ENCODE results near the gene HLCS.
A peak's percentile ranks its signal among the peaks of the same experiment; 100 is the strongest.

HLCS gene

DNA sequence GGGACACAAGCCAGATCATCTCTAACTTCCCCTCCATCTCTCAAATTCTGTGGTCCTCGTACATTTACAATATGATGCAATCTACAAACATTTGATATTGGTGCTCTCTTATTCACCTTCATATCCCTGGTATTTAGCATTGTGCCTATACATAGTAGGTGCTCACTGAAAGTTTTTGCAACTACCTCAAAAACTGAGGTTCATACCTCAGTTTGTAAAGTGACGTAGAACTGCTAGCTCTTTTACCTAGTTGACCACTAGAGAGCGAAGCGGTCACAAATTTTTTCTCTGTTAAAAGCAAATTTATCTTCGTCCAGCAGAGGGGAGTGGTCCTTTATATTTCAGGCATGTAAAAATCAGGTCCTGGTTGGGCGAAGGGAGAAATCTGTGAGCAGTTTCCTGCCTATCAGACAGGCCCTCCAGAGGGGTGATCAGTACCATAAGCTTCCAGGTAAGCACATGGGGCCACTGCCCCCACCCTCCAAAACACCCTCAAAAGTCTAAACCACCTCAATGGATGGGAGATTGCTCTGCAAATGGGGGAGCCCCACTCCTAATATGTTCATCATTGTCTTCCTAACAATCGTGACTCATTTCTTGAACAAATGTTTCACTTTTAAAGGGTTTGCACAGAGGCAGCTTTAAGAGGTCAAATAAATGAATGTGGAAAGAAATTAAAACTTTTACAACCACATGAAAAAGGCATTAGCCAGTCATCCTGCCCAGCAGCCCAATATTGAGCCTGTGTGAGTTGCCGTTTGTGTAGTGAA is 10.6 kb upstream of the HLCS start (continued):
- TF ChIP-seq, protein P1, sequence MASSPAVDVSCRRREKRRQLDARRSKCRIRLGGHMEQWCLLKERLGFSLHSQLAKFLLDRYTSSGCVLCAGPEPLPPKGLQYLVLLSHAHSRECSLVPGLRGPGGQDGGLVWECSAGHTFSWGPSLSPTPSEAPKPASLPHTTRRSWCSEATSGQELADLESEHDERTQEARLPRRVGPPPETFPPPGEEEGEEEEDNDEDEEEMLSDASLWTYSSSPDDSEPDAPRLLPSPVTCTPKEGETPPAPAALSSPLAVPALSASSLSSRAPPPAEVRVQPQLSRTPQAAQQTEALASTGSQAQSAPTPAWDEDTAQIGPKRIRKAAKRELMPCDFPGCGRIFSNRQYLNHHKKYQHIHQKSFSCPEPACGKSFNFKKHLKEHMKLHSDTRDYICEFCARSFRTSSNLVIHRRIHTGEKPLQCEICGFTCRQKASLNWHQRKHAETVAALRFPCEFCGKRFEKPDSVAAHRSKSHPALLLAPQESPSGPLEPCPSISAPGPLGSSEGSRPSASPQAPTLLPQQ (tag by site-specific recombination; IDR thresholded peaks at IDR 0.05) = peak; percentile 38; the same call in 1 of the 2 replicates
- TF ChIP-seq ZNF660 (tag by site-specific recombination; IDR thresholded peaks at IDR 0.05) = peak; percentile 54; the same call in 1 of the 2 replicates
- TF ChIP-seq ZNF596 (tag by site-specific recombination; IDR thresholded peaks at IDR 0.05) = no peak
- no peak for TF ChIP-seq ZNF366 (tag by site-specific recombination; conservative IDR thresholded peaks at IDR 0.05)
- TF ChIP-seq, protein P2, sequence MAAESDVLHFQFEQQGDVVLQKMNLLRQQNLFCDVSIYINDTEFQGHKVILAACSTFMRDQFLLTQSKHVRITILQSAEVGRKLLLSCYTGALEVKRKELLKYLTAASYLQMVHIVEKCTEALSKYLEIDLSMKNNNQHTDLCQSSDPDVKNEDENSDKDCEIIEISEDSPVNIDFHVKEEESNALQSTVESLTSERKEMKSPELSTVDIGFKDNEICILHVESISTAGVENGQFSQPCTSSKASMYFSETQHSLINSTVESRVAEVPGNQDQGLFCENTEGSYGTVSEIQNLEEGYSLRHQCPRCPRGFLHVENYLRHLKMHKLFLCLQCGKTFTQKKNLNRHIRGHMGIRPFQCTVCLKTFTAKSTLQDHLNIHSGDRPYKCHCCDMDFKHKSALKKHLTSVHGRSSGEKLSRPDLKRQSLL (tag by site-specific recombination; IDR thresholded peaks at IDR 0.05) = no peak
- peak; percentile 76 for TF ChIP-seq ZNF654 (tag by site-specific recombination; IDR thresholded peaks at IDR 0.05; ENCODE audit: low read depth)
- no peak for TF ChIP-seq ZNF658 (tag by site-specific recombination; IDR thresholded peaks at IDR 0.05)
- TF ChIP-seq, protein P3, sequence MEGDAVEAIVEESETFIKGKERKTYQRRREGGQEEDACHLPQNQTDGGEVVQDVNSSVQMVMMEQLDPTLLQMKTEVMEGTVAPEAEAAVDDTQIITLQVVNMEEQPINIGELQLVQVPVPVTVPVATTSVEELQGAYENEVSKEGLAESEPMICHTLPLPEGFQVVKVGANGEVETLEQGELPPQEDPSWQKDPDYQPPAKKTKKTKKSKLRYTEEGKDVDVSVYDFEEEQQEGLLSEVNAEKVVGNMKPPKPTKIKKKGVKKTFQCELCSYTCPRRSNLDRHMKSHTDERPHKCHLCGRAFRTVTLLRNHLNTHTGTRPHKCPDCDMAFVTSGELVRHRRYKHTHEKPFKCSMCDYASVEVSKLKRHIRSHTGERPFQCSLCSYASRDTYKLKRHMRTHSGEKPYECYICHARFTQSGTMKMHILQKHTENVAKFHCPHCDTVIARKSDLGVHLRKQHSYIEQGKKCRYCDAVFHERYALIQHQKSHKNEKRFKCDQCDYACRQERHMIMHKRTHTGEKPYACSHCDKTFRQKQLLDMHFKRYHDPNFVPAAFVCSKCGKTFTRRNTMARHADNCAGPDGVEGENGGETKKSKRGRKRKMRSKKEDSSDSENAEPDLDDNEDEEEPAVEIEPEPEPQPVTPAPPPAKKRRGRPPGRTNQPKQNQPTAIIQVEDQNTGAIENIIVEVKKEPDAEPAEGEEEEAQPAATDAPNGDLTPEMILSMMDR (tag by site-specific recombination; IDR thresholded peaks at IDR 0.05) = peak; percentile 88
- TF ChIP-seq GLI2 (tag by site-specific recombination; IDR thresholded peaks at IDR 0.05; ENCODE audit: borderline replicate concordance, low read depth) = no peak
- no peak for TF ChIP-seq ZNF214 (tag by site-specific recombination; IDR thresholded peaks at IDR 0.05; ENCODE audit: borderline replicate concordance)
- TF ChIP-seq, protein P4, sequence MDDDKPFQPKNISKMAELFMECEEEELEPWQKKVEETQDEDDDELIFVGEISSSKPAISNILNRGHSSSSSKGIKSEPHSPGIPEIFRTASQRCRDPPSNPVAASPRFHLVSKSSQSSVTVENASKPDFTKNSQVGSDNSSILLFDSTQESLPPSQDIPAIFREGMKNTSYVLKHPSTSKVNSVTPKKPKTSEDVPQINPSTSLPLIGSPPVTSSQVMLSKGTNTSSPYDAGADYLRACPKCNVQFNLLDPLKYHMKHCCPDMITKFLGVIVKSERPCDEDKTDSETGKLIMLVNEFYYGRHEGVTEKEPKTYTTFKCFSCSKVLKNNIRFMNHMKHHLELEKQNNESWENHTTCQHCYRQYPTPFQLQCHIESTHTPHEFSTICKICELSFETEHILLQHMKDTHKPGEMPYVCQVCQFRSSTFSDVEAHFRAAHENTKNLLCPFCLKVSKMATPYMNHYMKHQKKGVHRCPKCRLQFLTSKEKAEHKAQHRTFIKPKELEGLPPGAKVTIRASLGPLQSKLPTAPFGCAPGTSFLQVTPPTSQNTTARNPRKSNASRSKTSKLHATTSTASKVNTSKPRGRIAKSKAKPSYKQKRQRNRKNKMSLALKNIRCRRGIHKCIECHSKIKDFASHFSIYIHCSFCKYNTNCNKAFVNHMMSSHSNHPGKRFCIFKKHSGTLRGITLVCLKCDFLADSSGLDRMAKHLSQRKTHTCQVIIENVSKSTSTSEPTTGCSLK (tag by site-specific recombination; IDR thresholded peaks at IDR 0.05) = no peak
- TF ChIP-seq RBAK (tag by site-specific recombination; IDR thresholded peaks at IDR 0.05) = no peak
- peak; percentile 99 for TF ChIP-seq ZNF664 (tag by site-specific recombination; IDR thresholded peaks at IDR 0.05)
- TF ChIP-seq, protein P5, sequence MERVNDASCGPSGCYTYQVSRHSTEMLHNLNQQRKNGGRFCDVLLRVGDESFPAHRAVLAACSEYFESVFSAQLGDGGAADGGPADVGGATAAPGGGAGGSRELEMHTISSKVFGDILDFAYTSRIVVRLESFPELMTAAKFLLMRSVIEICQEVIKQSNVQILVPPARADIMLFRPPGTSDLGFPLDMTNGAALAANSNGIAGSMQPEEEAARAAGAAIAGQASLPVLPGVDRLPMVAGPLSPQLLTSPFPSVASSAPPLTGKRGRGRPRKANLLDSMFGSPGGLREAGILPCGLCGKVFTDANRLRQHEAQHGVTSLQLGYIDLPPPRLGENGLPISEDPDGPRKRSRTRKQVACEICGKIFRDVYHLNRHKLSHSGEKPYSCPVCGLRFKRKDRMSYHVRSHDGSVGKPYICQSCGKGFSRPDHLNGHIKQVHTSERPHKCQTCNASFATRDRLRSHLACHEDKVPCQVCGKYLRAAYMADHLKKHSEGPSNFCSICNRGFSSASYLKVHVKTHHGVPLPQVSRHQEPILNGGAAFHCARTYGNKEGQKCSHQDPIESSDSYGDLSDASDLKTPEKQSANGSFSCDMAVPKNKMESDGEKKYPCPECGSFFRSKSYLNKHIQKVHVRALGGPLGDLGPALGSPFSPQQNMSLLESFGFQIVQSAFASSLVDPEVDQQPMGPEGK (tag by site-specific recombination; IDR thresholded peaks at IDR 0.05) = peak; percentile 28; the same call in 1 of the 2 replicates
- TF ChIP-seq ZNF140 (tag by site-specific recombination; IDR thresholded peaks at IDR 0.05) = no peak
- no peak for TF ChIP-seq ZNF473 (tag by site-specific recombination; IDR thresholded peaks at IDR 0.05)
- TF ChIP-seq ZNF391 (tag by site-specific recombination; IDR thresholded peaks at IDR 0.05; ENCODE audit: borderline replicate concordance, low read depth) = no peak
- 0 out of 2 replicates have a peak, but pooled peaks have one; percentile 25 for TF ChIP-seq ZBTB20 (tag by site-specific recombination; IDR thresholded peaks at IDR 0.05)
- no peak for TF ChIP-seq ZFHX2 (tag by site-specific recombination; conservative IDR thresholded peaks at IDR 0.05)
